H1 (cell line): ENCODE data around the gene CD247. TPM values are rescaled to one million over a fixed set of nuclear protein-coding genes. Genes with fewer than 3 reads are reported as not detected.

ENCODE experiments used
- CTCF ChIA-PET: fragments of 300-600 bp; sonication (Branson Sonifier 250); formaldehyde crosslinking; loops from one replicate; lab custom pipeline; 2021; ENCODE audit not compliant: partially characterized antibody; lab: Charles Lee
- POLR2A ChIA-PET: fragments of 300-600 bp; sonication (Branson Sonifier 250); formaldehyde crosslinking; loops from one replicate; lab custom pipeline; 2021; ENCODE audit warnings: inconsistent platforms; ENCODE audit not compliant: partially characterized antibody; lab: Charles Lee
- DNase-seq, 2 experiments: peaks; one replicate each; pipeline versions ENCODE4 v3.0.0 to v3.0.0-alpha.2; 2010 to 2022; ENCODE audit warnings: low spot score in 2 of 2, low read depth in 1 of 2, mixed read lengths in 1 of 2
- FAIRE-seq: peaks from 2 replicates; lab custom pipeline; 2011; peaks lifted over from hg19 to GRCh38; lab: Jason Lieb, UNC
- H2AFZ ChIP-seq: 2 replicates; pipeline ENCODE4 v1.8.1; 2012; ENCODE audit warnings: low read length, inconsistent platforms
- H2AK5ac ChIP-seq: 2 replicates; pipeline ENCODE4 v1.6.1; 2013; ENCODE audit warnings: low read depth, low read length
- H2BK120ac ChIP-seq: replicated peaks from 2 replicates; pipeline ENCODE3; 2013; ENCODE audit warnings: low read depth, low read length, inconsistent platforms
- H2BK12ac ChIP-seq: 2 replicates; pipeline ENCODE4 v1.6.1; 2013; ENCODE audit warnings: low read depth, low read length
- H2BK15ac ChIP-seq: 2 replicates; pipeline ENCODE4 v1.6.1; 2013; ENCODE audit warnings: low read length
- H2BK20ac ChIP-seq: 2 replicates; pipeline ENCODE4 v1.6.1; 2013; ENCODE audit warnings: low read length
- H2BK5ac ChIP-seq: 2 replicates; pipeline ENCODE4 v1.6.1; 2013; ENCODE audit warnings: low read depth, low read length
- H3K14ac ChIP-seq: 2 replicates; pipeline ENCODE4 v1.6.1; 2013; ENCODE audit warnings: inconsistent platforms; ENCODE audit not compliant: insufficient read length
- H3K18ac ChIP-seq: 2 replicates; pipeline ENCODE4 v1.6.1; 2013; ENCODE audit warnings: low read length; ENCODE audit errors: extremely low read depth
- H3K23ac ChIP-seq: 2 replicates; pipeline ENCODE4 v1.6.1; 2013; ENCODE audit warnings: inconsistent platforms; ENCODE audit not compliant: insufficient read length
- H3K23me2 ChIP-seq: 2 replicates; pipeline ENCODE4 v1.6.1; 2013; ENCODE audit warnings: low read depth, low read length
- H3K27ac ChIP-seq: 2 replicates; pipeline ENCODE4 v1.6.1; 2011; ENCODE audit warnings: low read depth, low read length, inconsistent platforms
- H3K27me3 ChIP-seq, 4 experiments: replicated peaks in 1 of 4; 1 replicate in 1 of 4; 2 replicates in 3 of 4; pipeline versions ENCODE4 v1.6.1 to v1.8.1; 2011 to 2013; ENCODE audit warnings: low read length in 3 of 4, mild to moderate bottlenecking in 3 of 4, inconsistent platforms in 2 of 4, mixed read lengths in 2 of 4, moderate library complexity in 1 of 4; ENCODE audit not compliant: control insufficient read depth in 3 of 4, insufficient read depth in 3 of 4; ENCODE audit errors: extremely low read depth in 1 of 4
- H3K36me3 ChIP-seq, 4 experiments: 2 replicates each; pipeline versions ENCODE4 v1.6.1 to v1.8.1; 2011 to 2013; ENCODE audit warnings: mild to moderate bottlenecking in 4 of 4, low read length in 3 of 4, moderate library complexity in 2 of 4, control low read depth in 1 of 4, inconsistent platforms in 1 of 4; ENCODE audit not compliant: insufficient read depth in 4 of 4, control insufficient read depth in 2 of 4
- H3K4ac ChIP-seq: replicated peaks from 2 replicates; pipeline ENCODE3; 2013; ENCODE audit warnings: low read length, low read depth, mixed read lengths, inconsistent platforms; ENCODE audit not compliant: insufficient read length
- H3K4me1 ChIP-seq, 4 experiments: replicated peaks in 1 of 4; 1 replicate in 1 of 4; 2 replicates in 3 of 4; pipeline versions ENCODE4 v1.6.1 to v1.8.1; 2011 to 2013; ENCODE audit warnings: low read length in 3 of 4, inconsistent platforms in 2 of 4, mixed read lengths in 1 of 4; ENCODE audit not compliant: insufficient read depth in 4 of 4, control insufficient read depth in 3 of 4
- H3K4me2 ChIP-seq, 2 experiments: 2 replicates each; pipeline versions ENCODE4 v1.6.1 to v1.8.1; 2011 to 2013; ENCODE audit warnings: low read depth in 2 of 2, low read length in 2 of 2, control low read depth in 1 of 2, inconsistent platforms in 1 of 2, mild to moderate bottlenecking in 1 of 2; ENCODE audit not compliant: insufficient read depth in 1 of 2
- H3K4me3 ChIP-seq, 4 experiments: fragments of 200-600, 300-600 bp in 1 of 4; sonication (generic), shearing (Covaris generic), sonication (Bioruptor Twin) in 1 of 4; 2 replicates each; pipeline versions ENCODE4 v1.5.1 to v1.8.1; 2011 to 2016; ENCODE audit warnings: low read length in 4 of 4, low read depth in 3 of 4, control low read depth in 2 of 4, inconsistent platforms in 2 of 4, mild to moderate bottlenecking in 2 of 4, mixed read lengths in 1 of 4, moderate library complexity in 1 of 4; ENCODE audit not compliant: insufficient read depth in 2 of 4; ENCODE audit errors: extremely low read depth in 1 of 4
- H3K56ac ChIP-seq: replicated peaks from 2 replicates; pipeline ENCODE3; 2013; ENCODE audit warnings: low read depth, mild to moderate bottlenecking, mixed read lengths, low read length, inconsistent platforms; ENCODE audit not compliant: insufficient read length
- H3K79me1 ChIP-seq: 2 replicates; pipeline ENCODE4 v1.6.1; 2013; ENCODE audit warnings: low read depth, low read length, control low read depth
- H3K79me2 ChIP-seq, 2 experiments: 2 replicates each; pipeline versions ENCODE4 v1.6.1 to v1.8.1; 2012 to 2013; ENCODE audit warnings: low read length in 2 of 2, mild to moderate bottlenecking in 2 of 2, inconsistent platforms in 1 of 2; ENCODE audit not compliant: insufficient read depth in 2 of 2, control insufficient read depth in 1 of 2
- H3K9ac ChIP-seq, 4 experiments: replicated peaks in 1 of 4; 1 replicate in 1 of 4; 2 replicates in 3 of 4; pipeline versions ENCODE4 v1.6.1 to v1.8.1; 2011 to 2013; ENCODE audit warnings: low read depth in 3 of 4, low read length in 3 of 4, control low read depth in 2 of 4, mild to moderate bottlenecking in 2 of 4, moderate library complexity in 2 of 4, inconsistent platforms in 1 of 4; ENCODE audit errors: extremely low read depth in 1 of 4
- H3K9me3 ChIP-seq, 2 experiments: 2 replicates each; pipeline versions ENCODE4 v1.6.1 to v1.8.1; 2012 to 2013; ENCODE audit warnings: mild to moderate bottlenecking in 2 of 2, moderate library complexity in 2 of 2, control low read depth in 1 of 2, inconsistent platforms in 1 of 2, low read depth in 1 of 2, low read length in 1 of 2, mixed read lengths in 1 of 2; ENCODE audit not compliant: insufficient read depth in 2 of 2
- H4K20me1 ChIP-seq, 2 experiments: replicated peaks in 1 of 2; 2 replicates each; pipeline versions ENCODE3 to v1.8.1; 2011 to 2013; ENCODE audit warnings: inconsistent platforms in 2 of 2, low read length in 2 of 2, mild to moderate bottlenecking in 1 of 2; ENCODE audit not compliant: insufficient read depth in 2 of 2, control insufficient read depth in 1 of 2
- H4K5ac ChIP-seq: 2 replicates; pipeline ENCODE4 v1.6.1; 2013; ENCODE audit warnings: low read length, low read depth, mixed read lengths, inconsistent platforms; ENCODE audit not compliant: insufficient read length
- H4K8ac ChIP-seq: 2 replicates; pipeline ENCODE4 v1.8.0; 2013; ENCODE audit warnings: mild to moderate bottlenecking, moderate library complexity, low read length, inconsistent platforms; ENCODE audit not compliant: insufficient read depth; ENCODE audit errors: extremely low read depth
- H4K91ac ChIP-seq: replicated peaks from 2 replicates; pipeline ENCODE3; 2013; ENCODE audit warnings: low read length, mixed read lengths, inconsistent platforms; ENCODE audit not compliant: insufficient read length
- ATF3 ChIP-seq: IDR thresholded peaks from 2 replicates; pipeline ENCODE4 v1.6.1; 2011; ENCODE audit warnings: low read depth, mild to moderate bottlenecking, low read length; ENCODE audit not compliant: insufficient read depth
- BRCA1 ChIP-seq: IDR thresholded peaks from 2 replicates; pipeline ENCODE4 v1.6.1; 2012; ENCODE audit warnings: low read depth, low read length, improper control_type of control experiment
- EGR1 ChIP-seq: IDR thresholded peaks from 2 replicates; pipeline ENCODE4 v1.6.1; 2011; ENCODE audit warnings: low read depth, low read length, borderline replicate concordance
- NRF1 ChIP-seq: IDR thresholded peaks from 2 replicates; pipeline ENCODE4 v1.6.1; 2011; ENCODE audit warnings: mild to moderate bottlenecking, low read depth, low read length, improper control_type of control experiment
- WGBS, 2 experiments: shearing (Covaris generic) in 1 of 2; methylation state at CpG; one replicate each; pipeline versions ENCODE4 v1.1.6 to v1.1.7; 2013 to 2015; ENCODE audit warnings: low lambda C conversion rate in 2 of 2, mixed read lengths in 2 of 2, inconsistent platforms in 1 of 2, low coverage in 1 of 2, missing lambda C conversion rate in 1 of 2; ENCODE audit not compliant: insufficient replicate concordance in 2 of 2, insufficient coverage in 1 of 2, insufficient read length in 1 of 2; ENCODE audit errors: extremely low coverage in 1 of 2, missing lambda C conversion rate in 1 of 2; 5-methylcytosine and 5-hydroxymethylcytosine counted together
- polyA plus RNA-seq, 7 experiments: library from polyadenylated mRNA; depleted of rRNA in 3 of 7; stranded (reverse) in 5 of 7; unstranded in 2 of 7; fragments of >200 nt in 5 of 7; fragments of 200-250 nt in 2 of 7; gene quantifications; 1 replicate in 5 of 7; 2 replicates in 1 of 7; 4 replicates in 1 of 7; pipeline versions ENCODE4 v1.2.1 to v1.2.3, GENCODE V29; 2011 to 2013; ENCODE audit warnings: missing spikeins in 2 of 7, mixed read lengths in 2 of 7
- total RNA-seq: library from RNA; stranded (reverse); fragmentation: NEBNext Ultra II Directional; extraction: Animal tissue kit (Norgen Biotek cat#: 25700); gene quantifications from 2 replicates; pipeline ENCODE4 v1.2.1, GENCODE V29; 2021

The CD247 gene
- total and polyA plus RNA-seq, 2 of the 8 experiments (the other 6 are each of a cell fraction or from before 2014, with no cell fraction given) = 2.0 to 2.2 TPM

GRCh38 chr1:167416506-167416905 lies 101.8 kb downstream of the CD247 start:
- Histone ChIP-seq H3K56ac (no peak overlapping the region), H2AFZ (no peak overlapping the region), H3K4me3 (no peak overlapping the region), H4K8ac (no peak overlapping the region), H2BK120ac (no peak overlapping the region), H3K4ac (no peak overlapping the region), H3K79me2 (no peaks in the 10 kb centered on the region), H2BK20ac (no peak overlapping the region), H3K4me2 (no peak overlapping the region), H3K27me3 (no peaks in the 10 kb centered on the region), H3K27ac (no peak overlapping the region), H3K18ac (peak overlapping the region; percentile 39; the same call in 1 of the 2 replicates), H3K4me1 (no peaks in the 10 kb centered on the region; a peak in 2 of 7 replicates), H3K23ac (no peak overlapping the region), H4K20me1 (no peaks in the 10 kb centered on the region), H3K9ac (no peak overlapping the region), H3K79me1 (no peaks in the 10 kb centered on the region), H3K23me2 (peaks cover 2% of the 10 kb centered on the region; the same call in 1 of the 2 replicates), H2AK5ac (no peak overlapping the region), H4K91ac (no peak overlapping the region), H3K14ac (no peak overlapping the region), H3K36me3 (peaks cover 3 to 35% (median 16%) of the 10 kb centered on the region in 4 experiments; a peak in 7 of 8 replicates), H2BK15ac (peak overlapping the region; percentile 55; the same call in 1 of the 2 replicates), H2BK12ac (no peak overlapping the region), H3K9me3 (no peaks in the 10 kb centered on the region), H2BK5ac (no peak overlapping the region), H4K5ac (no peak overlapping the region)
- peak; percentile 73 for FAIRE-seq
- CTCF ChIA-PET = interaction anchor here (0.7 to 2.1 kb wide), 8 partner anchors 15 to 1586 kb away, joined by 3 to 8 read pairs (median 4); no protein-coding TSS in a partner anchor
- 75% methylated on average over 1 of the region's 1 CpG; no CpG with 5 or more reads in 1 of the 2 experiments for WGBS, 2 experiments
- POLR2A ChIA-PET = interaction anchor here (0.6 to 1.1 kb wide), 3 partner anchors 9 to 124 kb away, joined by 3 to 6 read pairs (median 4); no protein-coding TSS in a partner anchor
- no peak for DNase-seq
- no peak for TF ChIP-seq ATF3
- TF ChIP-seq EGR1 = no peak
- TF ChIP-seq NRF1 = no peak
- no peak for TF ChIP-seq BRCA1
